Measurements from ENCODE around the gene CERS6. TPM values are rescaled to one million over a fixed set of nuclear protein-coding genes. Genes with fewer than 3 reads are reported as not detected.

CERS6 gene
- total and polyA plus RNA-seq, 2 experiments from 2014 or later: 7.4 to 35.0 TPM

GRCh38 chr2:168596881-168597655, 141.0 kb downstream of the CERS6 start:
- H3K4me1 Mint-ChIP-seq: peaks cover 28% of the 10 kb centered on the region
- no peak overlapping the region for H3K4me3 Mint-ChIP-seq
- peaks cover 3% of the 10 kb centered on the region; the same call in 1 of the 3 replicates for H3K36me3 Mint-ChIP-seq (ENCODE audit: low read depth)
- Histone ChIP-seq H2AFZ (no peak overlapping the region), H3K4me2 (no peak overlapping the region), H3K79me2 (replicated peaks; ENCODE audit: insufficient read depth) (peaks cover 21% of the 10 kb centered on the region; the same call in 1 of the 2 replicates), H4K20me1 (replicated peaks; ENCODE audit: insufficient read depth) (no peaks in the 10 kb centered on the region), H3K27me3 (ENCODE audit: insufficient read depth) (no peaks in the 10 kb centered on the region), H3K9me2 (ENCODE audit: insufficient read depth) (no peaks in the 10 kb centered on the region), H3K36me3 (ENCODE audit: insufficient read depth) (no peaks in the 10 kb centered on the region), H3K4me1 (ENCODE audit: insufficient read depth) (peaks cover 28% of the 10 kb centered on the region), H3K4me3 (no peak overlapping the region), H3K27ac (ENCODE audit: low read depth) (no peak overlapping the region), H3F3A (replicated peaks; ENCODE audit: low read depth) (no peaks in the 10 kb centered on the region)
- ATAC-seq (no peak), DNase-seq (ENCODE audit: low spot score) (no peak)
- H3K27me3 Mint-ChIP-seq (ENCODE audit: insufficient read depth, low read depth, poor library complexity): peaks cover 2% of the 10 kb centered on the region
- H3K27ac Mint-ChIP-seq: no peak overlapping the region
- H3K9me3 Mint-ChIP-seq: no peaks in the 10 kb centered on the region
- no peak for TF ChIP-seq POLR2AphosphoS5 (IDR thresholded peaks at IDR 0.05; ENCODE audit: low read depth)
- no peak for TF ChIP-seq ZNF331 (CRISPR knock-in tag; IDR thresholded peaks at IDR 0.05; ENCODE audit: low read depth)
- no peak for TF ChIP-seq REST (IDR thresholded peaks at IDR 0.05; ENCODE audit: unreplicated experiment)
- TF ChIP-seq ETS1 (IDR thresholded peaks at IDR 0.05): no peak
- TF ChIP-seq CTCF (conservative IDR thresholded peaks at IDR 0.05; ENCODE audit: low read depth in 2 of 2): no peak
- no peak for TF ChIP-seq EZH2phosphoT487 (IDR thresholded peaks at IDR 0.05; ENCODE audit: unreplicated experiment)
- no peak for TF ChIP-seq JUNB (IDR thresholded peaks at IDR 0.05; ENCODE audit: unreplicated experiment)
- no peak for TF ChIP-seq STAT1 (IDR thresholded peaks at IDR 0.05; ENCODE audit: unreplicated experiment)
- TF ChIP-seq ZNF462 (CRISPR knock-in tag; IDR thresholded peaks at IDR 0.05): no peak
